CD4-positive, alpha-beta T cell (primary cell): ENCODE results near the gene SAMD14. TPM values are rescaled to one million over a fixed set of nuclear protein-coding genes. Genes with fewer than 3 reads are reported as not detected.

ENCODE experiments used
- ATAC-seq: fragments of 200-7000 bp; cut with Tn5 transposase; one replicate; pipeline ENCODE4 v1.10.0; 2022; ENCODE audit warnings: mild to moderate bottlenecking; ENCODE audit not compliant: poor library complexity
- CTCF ChIA-PET: fragments of 350-600 bp; sonication (Branson Sonifier 250); formaldehyde crosslinking; loops from one replicate; lab custom pipeline; 2021; ENCODE audit warnings: antibody characterized with exemption, inconsistent platforms; lab: Charles Lee
- POLR2A ChIA-PET: fragments of 350-600 bp; sonication (Branson Sonifier 250); formaldehyde crosslinking; loops from one replicate; lab custom pipeline; 2021; ENCODE audit warnings: antibody characterized with exemption, inconsistent platforms; lab: Charles Lee
- DNase-seq, 14 experiments: peaks; one replicate each; pipeline ENCODE4 v3.0.0-alpha.2; 2013 to 2020; ENCODE audit warnings: mixed read lengths in 2 of 14
- H3K27ac ChIP-seq, 2 donors: one replicate each; pipeline versions ENCODE4 v1.5.1 to v1.7.0; 2013; ENCODE audit warnings: low read length in 2 of 2, low read depth in 1 of 2, mild to moderate bottlenecking in 1 of 2
- H3K27me3 ChIP-seq, 2 experiments: 1 replicate in 1 of 2; 2 replicates in 1 of 2; pipeline versions ENCODE4 v1.6.1 to v1.7.0; 2013; ENCODE audit warnings: low read length in 2 of 2, control low read depth in 1 of 2, mild to moderate bottlenecking in 1 of 2, moderate library complexity in 1 of 2; ENCODE audit not compliant: insufficient read depth in 2 of 2, control insufficient read depth in 1 of 2
- H3K36me3 ChIP-seq: one replicate; pipeline ENCODE4 v1.6.1; 2013; ENCODE audit warnings: low read length, control low read depth; ENCODE audit not compliant: insufficient read depth
- H3K4me1 ChIP-seq: one replicate; pipeline ENCODE4 v1.6.1; 2013; ENCODE audit warnings: low read length, control low read depth; ENCODE audit not compliant: insufficient read depth
- H3K4me3 ChIP-seq: one replicate; pipeline ENCODE4 v1.5.1; 2013; ENCODE audit warnings: mild to moderate bottlenecking, low read length, moderate library complexity
- H3K9me3 ChIP-seq, 2 experiments: 1 replicate in 1 of 2; 2 replicates in 1 of 2; pipeline versions ENCODE4 v1.6.1 to v1.7.0; 2013; ENCODE audit warnings: low read length in 2 of 2, mild to moderate bottlenecking in 2 of 2, control low read depth in 1 of 2, moderate library complexity in 1 of 2; ENCODE audit not compliant: control insufficient read depth in 1 of 2, insufficient read depth in 1 of 2
- H3K27ac Mint-ChIP-seq: one replicate; pipeline ENCODE4 v1.8.0; 2020; ENCODE audit warnings: mixed read lengths
- H3K27me3 Mint-ChIP-seq: one replicate; pipeline ENCODE4 v1.8.0; 2021; ENCODE audit warnings: mixed read lengths
- H3K36me3 Mint-ChIP-seq: one replicate; pipeline ENCODE4 v1.8.0; 2021; ENCODE audit warnings: low read depth, mixed read lengths
- H3K4me1 Mint-ChIP-seq: one replicate; pipeline ENCODE4 v1.8.0; 2021; ENCODE audit warnings: low read depth, mixed read lengths
- H3K4me3 Mint-ChIP-seq: one replicate; pipeline ENCODE4 v1.8.0; 2020; ENCODE audit warnings: mild to moderate bottlenecking, mixed read lengths
- H3K9me3 Mint-ChIP-seq: one replicate; pipeline ENCODE4 v1.8.0; 2020; ENCODE audit warnings: mixed read lengths
- intact Hi-C, 2 experiments: fragments of 100-400 bp; cut with DNase I in 1 of 2; cut with micrococcal nuclease in 1 of 2; formaldehyde crosslinking; loops; one replicate each; pipeline versions ENCODE4 v1.15.1 to v1.9.0; 2023 to 2025; cut with DNase I, micrococcal nuclease
- total RNA-seq, 174 experiments: library from RNA in 2 of 174; stranded (reverse) in 2 of 174; gene quantifications; one replicate each; pipeline ENCODE4 v1.2.3 and lab custom pipeline; 2021 to 2026
- TF ChIP-seq, protein P1 (sequence below): fragments of 200-600 bp; IDR thresholded peaks from one replicate; pipeline ENCODE4 v1.8.0; 2022; ENCODE audit warnings: antibody characterized with exemption, mild to moderate bottlenecking

The SAMD14 gene
- total RNA-seq, 2 experiments from 2014 or later, result 0.33 to 0.53 TPM

GRCh38 chr17:50093246-50093645 is 36.7 kb downstream of the SAMD14 start:
- Mint-ChIP-seq H3K27me3 (no peaks in the 10 kb centered on the region), H3K36me3 (peaks cover 18% of the 10 kb centered on the region), H3K27ac (no peak overlapping the region), H3K9me3 (no peaks in the 10 kb centered on the region), H3K4me3 (peak overlapping the region; percentile 96), H3K4me1 (peaks cover 31% of the 10 kb centered on the region)
- intact Hi-C loops, result loop anchor here in 1 of 2 experiments (1.0 to 10.0 kb wide), 4 partner anchors 36 to 388 kb away; partner anchors contain the start of genes ITGA3, SLC35B1 and TMEM92
- TF ChIP-seq, protein P1, sequence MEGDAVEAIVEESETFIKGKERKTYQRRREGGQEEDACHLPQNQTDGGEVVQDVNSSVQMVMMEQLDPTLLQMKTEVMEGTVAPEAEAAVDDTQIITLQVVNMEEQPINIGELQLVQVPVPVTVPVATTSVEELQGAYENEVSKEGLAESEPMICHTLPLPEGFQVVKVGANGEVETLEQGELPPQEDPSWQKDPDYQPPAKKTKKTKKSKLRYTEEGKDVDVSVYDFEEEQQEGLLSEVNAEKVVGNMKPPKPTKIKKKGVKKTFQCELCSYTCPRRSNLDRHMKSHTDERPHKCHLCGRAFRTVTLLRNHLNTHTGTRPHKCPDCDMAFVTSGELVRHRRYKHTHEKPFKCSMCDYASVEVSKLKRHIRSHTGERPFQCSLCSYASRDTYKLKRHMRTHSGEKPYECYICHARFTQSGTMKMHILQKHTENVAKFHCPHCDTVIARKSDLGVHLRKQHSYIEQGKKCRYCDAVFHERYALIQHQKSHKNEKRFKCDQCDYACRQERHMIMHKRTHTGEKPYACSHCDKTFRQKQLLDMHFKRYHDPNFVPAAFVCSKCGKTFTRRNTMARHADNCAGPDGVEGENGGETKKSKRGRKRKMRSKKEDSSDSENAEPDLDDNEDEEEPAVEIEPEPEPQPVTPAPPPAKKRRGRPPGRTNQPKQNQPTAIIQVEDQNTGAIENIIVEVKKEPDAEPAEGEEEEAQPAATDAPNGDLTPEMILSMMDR, result no peak
- Histone ChIP-seq H3K4me1 (peaks cover 25% of the 10 kb centered on the region), H3K27me3 (no peaks in the 10 kb centered on the region), H3K36me3 (peaks cover 9% of the 10 kb centered on the region), H3K9me3 (no peaks in the 10 kb centered on the region), H3K4me3 (no peak overlapping the region), H3K27ac (no peak overlapping the region)
- no peak for ATAC-seq
- DNase-seq, result no peak
- ChIA-PET CTCF (interaction anchor here (1.3 to 2.0 kb wide), 7 partner anchors 22 to 204 kb away, joined by 4 to 11 read pairs (median 6); partner anchors contain the start of gene ITGA3), POLR2A (interaction anchor here (1.2 to 1.5 kb wide), 2 partner anchors 22 to 59 kb away, joined by 4 to 5 read pairs; no protein-coding TSS in a partner anchor)

DNA sequence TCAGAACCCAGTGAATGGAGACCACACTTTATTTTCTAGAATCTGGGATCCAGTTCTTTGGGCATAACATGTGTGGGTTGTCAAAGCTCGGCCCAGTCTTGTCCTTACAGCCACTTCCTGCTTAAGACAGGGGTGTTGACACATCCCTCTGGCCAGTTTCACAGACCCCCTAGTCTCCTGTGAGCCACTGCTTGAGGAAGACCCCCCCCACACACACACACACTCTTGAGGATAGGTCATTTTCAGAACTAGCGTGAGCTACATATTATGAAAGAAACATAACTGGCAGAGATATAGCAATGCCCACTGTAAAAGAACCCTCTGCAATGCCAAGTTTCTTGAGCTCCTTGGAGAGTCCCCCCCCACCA is 38.1 kb downstream of the SAMD14 start:
- H3K27ac Mint-ChIP-seq, result no peak overlapping the region
- H3K27me3 Mint-ChIP-seq, result no peaks in the 10 kb centered on the region
- no peak overlapping the region for H3K4me3 Mint-ChIP-seq
- POLR2A ChIA-PET, result no interaction called here
- H3K36me3 Mint-ChIP-seq, result peaks cover 12% of the 10 kb centered on the region
- intact Hi-C loops, result loop anchor here in 1 of 2 experiments (5.0 to 10.0 kb wide), 3 partner anchors 35 to 387 kb away; partner anchors contain the start of genes ITGA3, SLC35B1 and TMEM92
- ATAC-seq (no peak), DNase-seq (no peak)
- Histone ChIP-seq H3K4me3 (no peak overlapping the region), H3K36me3 (no peaks in the 10 kb centered on the region), H3K27me3 (no peaks in the 10 kb centered on the region), H3K9me3 (no peaks in the 10 kb centered on the region), H3K4me1 (peaks cover 23% of the 10 kb centered on the region), H3K27ac (no peak overlapping the region)
- peaks cover 31% of the 10 kb centered on the region for H3K4me1 Mint-ChIP-seq
- H3K9me3 Mint-ChIP-seq, result no peaks in the 10 kb centered on the region
- TF ChIP-seq, protein P1, result no peak
- CTCF ChIA-PET, result interaction anchor here (0.6 to 1.7 kb wide), 3 partner anchors 23 to 59 kb away, joined by 3 to 6 read pairs (median 4); partner anchors contain the start of gene ITGA3

DNA sequence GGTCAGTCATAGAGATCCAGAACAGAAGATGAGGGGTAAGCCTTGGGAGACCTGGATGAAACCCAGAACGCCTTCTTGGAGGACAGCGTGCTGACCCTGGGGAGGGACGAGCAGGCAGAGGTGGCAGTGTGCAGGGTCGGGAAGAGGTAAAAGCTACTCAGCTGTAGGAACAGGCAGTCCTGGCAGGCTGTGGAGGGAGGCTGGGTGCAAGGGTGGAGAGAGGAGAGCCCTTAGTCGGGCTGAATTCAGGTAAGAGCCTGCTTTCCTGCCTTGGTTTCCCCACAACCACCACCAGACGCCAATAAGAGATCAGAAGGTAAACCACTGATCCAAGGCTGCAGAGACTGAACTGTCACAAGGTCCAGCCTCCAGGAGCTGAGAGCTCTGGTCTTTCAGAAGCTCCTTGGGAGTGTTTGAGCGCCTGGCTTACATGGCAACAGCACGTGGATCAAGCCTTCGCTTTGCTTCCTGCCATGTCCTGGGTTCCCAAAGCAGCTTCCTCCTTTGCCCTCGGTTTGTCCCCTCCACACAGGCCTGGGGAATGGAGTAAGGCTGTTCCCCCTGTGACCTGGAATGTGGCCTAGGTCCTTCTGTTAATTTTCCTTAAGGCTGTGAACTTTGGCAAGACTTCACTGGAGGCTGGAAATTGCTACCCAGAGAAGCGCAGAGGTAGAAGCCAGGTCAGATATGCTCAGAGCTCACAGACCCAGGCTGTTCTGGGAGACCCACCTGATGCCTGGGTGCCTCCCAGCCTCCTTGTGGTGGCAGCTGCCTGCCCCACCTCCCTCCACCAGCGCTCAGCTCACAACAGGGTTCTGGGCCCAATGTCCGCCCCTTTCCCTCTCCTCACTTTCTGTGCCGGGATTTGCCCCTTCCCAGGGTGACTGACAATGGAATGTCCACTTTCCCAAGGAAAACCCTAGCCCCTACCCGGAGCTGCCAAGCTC is 38.7 kb downstream of the SAMD14 start:
- Histone ChIP-seq H3K36me3 (no peaks in the 10 kb centered on the region), H3K4me3 (no peak overlapping the region), H3K27me3 (no peaks in the 10 kb centered on the region), H3K27ac (no peak overlapping the region), H3K4me1 (peaks cover 17% of the 10 kb centered on the region), H3K9me3 (no peaks in the 10 kb centered on the region)
- intact Hi-C loops, result loop anchor here in 1 of 2 experiments (5.0 to 10.0 kb wide), 3 partner anchors 34 to 386 kb away; partner anchors contain the start of genes ITGA3, SLC35B1 and TMEM92
- ATAC-seq (no peak), DNase-seq (peak in 1 of 14 experiments; percentile 16)
- H3K9me3 Mint-ChIP-seq, result no peaks in the 10 kb centered on the region
- no peak overlapping the region for H3K4me3 Mint-ChIP-seq
- TF ChIP-seq, protein P1, result no peak
- H3K4me1 Mint-ChIP-seq, result peaks cover 27% of the 10 kb centered on the region
- no peak overlapping the region for H3K27ac Mint-ChIP-seq
- peaks cover 12% of the 10 kb centered on the region for H3K36me3 Mint-ChIP-seq
- ChIA-PET CTCF (no interaction called here), POLR2A (interaction anchor here (0.9 kb wide), 1 partner anchor 24 kb away, joined by 3 read pairs; no protein-coding TSS in a partner anchor)
- H3K27me3 Mint-ChIP-seq, result no peaks in the 10 kb centered on the region
